ENCODE measurements around the gene AMACR.

AMACR gene

DNA sequence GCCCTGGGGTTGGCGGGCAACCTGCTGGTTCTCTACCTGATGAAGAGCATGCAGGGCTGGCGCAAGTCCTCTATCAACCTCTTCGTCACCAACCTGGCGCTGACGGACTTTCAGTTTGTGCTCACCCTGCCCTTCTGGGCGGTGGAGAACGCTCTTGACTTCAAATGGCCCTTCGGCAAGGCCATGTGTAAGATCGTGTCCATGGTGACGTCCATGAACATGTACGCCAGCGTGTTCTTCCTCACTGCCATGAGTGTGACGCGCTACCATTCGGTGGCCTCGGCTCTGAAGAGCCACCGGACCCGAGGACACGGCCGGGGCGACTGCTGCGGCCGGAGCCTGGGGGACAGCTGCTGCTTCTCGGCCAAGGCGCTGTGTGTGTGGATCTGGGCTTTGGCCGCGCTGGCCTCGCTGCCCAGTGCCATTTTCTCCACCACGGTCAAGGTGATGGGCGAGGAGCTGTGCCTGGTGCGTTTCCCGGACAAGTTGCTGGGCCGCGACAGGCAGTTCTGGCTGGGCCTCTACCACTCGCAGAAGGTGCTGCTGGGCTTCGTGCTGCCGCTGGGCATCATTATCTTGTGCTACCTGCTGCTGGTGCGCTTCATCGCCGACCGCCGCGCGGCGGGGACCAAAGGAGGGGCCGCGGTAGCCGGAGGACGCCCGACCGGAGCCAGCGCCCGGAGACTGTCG, 70.7 kb downstream of the AMACR start:
- H3K4me1 ChIP-seq (ENCODE audit: insufficient read depth, insufficient read length), result no peaks in the 10 kb centered on the region
- peaks cover 31% of the 10 kb centered on the region for H3K27me3 ChIP-seq (ENCODE audit: insufficient read depth, insufficient read length)
- no peak for DNase-seq (ENCODE audit: low read depth, low spot score)

DNA sequence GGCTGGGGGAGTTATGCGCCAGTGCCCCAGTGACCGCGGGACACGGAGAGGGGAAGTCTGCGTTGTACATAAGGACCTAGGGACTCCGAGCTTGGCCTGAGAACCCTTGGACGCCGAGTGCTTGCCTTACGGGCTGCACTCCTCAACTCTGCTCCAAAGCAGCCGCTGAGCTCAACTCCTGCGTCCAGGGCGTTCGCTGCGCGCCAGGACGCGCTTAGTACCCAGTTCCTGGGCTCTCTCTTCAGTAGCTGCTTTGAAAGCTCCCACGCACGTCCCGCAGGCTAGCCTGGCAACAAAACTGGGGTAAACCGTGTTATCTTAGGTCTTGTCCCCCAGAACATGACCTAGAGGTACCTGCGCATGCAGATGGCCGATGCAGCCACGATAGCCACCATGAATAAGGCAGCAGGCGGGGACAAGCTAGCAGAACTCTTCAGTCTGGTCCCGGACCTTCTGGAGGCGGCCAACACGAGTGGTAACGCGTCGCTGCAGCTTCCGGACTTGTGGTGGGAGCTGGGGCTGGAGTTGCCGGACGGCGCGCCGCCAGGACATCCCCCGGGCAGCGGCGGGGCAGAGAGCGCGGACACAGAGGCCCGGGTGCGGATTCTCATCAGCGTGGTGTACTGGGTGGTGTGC, 71.4 kb downstream of the AMACR start, which contains the start of gene RXFP3:
RXFP3 (plus strand) TSS at position 6 of the 636 bp plus-strand sequence; CDS start at position 361, 355 bp downstream.
- DNase-seq (ENCODE audit: low read depth, low spot score), result no peak
- peaks cover 31% of the 10 kb centered on the region for H3K27me3 ChIP-seq (ENCODE audit: insufficient read depth, insufficient read length)

More for the DNA sequence above, 70.7 kb downstream of the AMACR start:
- Histone ChIP-seq H3K9ac (ENCODE audit: insufficient read length, low read depth) (no peak overlapping the region), H3K9me3 (ENCODE audit: insufficient read depth, low read length) (no peaks in the 10 kb centered on the region), H3K36me3 (ENCODE audit: insufficient read depth, insufficient read length, low read length) (no peaks in the 10 kb centered on the region), H3K4me3 (ENCODE audit: insufficient read length, low read depth) (no peak overlapping the region)
- TF ChIP-seq SUZ12 (IDR thresholded peaks at IDR 0.05; ENCODE audit: extremely low read depth, insufficient read depth, insufficient read length) (no peak), ZNF274 (IDR thresholded peaks at IDR 0.05; ENCODE audit: low read depth, low read length) (no peak), YY1 (IDR thresholded peaks at IDR 0.05; ENCODE audit: insufficient read depth, insufficient read length) (no peak)

More for the DNA sequence above, 71.4 kb downstream of the AMACR start, which contains the start of gene RXFP3:
- TF ChIP-seq SUZ12 (IDR thresholded peaks at IDR 0.05; ENCODE audit: extremely low read depth, insufficient read depth, insufficient read length), result no peak
- no peak for TF ChIP-seq YY1 (IDR thresholded peaks at IDR 0.05; ENCODE audit: insufficient read depth, insufficient read length)
- no peak for TF ChIP-seq ZNF274 (IDR thresholded peaks at IDR 0.05; ENCODE audit: low read depth, low read length)
- peak within 1 kb of the TSS; percentile 54 for H3K4me3 ChIP-seq (ENCODE audit: insufficient read length, low read depth)
- H3K4me1 ChIP-seq (ENCODE audit: insufficient read depth, insufficient read length), result no peaks in the 10 kb centered on the region
- H3K9ac ChIP-seq (ENCODE audit: insufficient read length, low read depth), result peak within 1 kb of the TSS; percentile 42
- no peaks in the 10 kb centered on the region for H3K9me3 ChIP-seq (ENCODE audit: insufficient read depth, low read length)
- H3K36me3 ChIP-seq (ENCODE audit: insufficient read depth, insufficient read length, low read length), result no peaks in the 10 kb centered on the region
